K562 (cell line): ENCODE results near the gene PIK3R1. TPM values are rescaled to one million over a fixed set of nuclear protein-coding genes. Genes with fewer than 3 reads are reported as not detected.

ENCODE experiments used
- ATAC-seq: fragments of 200-7000 bp; cut with Tn5 transposase; 3 replicates; pipeline ENCODE4 v1.9.1; 2020; ENCODE audit warnings: moderate library complexity
- BruUV-seq: library from RNA; stranded (reverse); fragments of 400-500 nt; replicated peaks from 2 replicates; lab custom pipeline; 2021; lab: Mats Ljungman, UMichigan
- CTCF ChIA-PET: fragments of 300-600 bp; formaldehyde crosslinking; extraction: SDS; loops from one replicate; lab custom pipeline; 2021; ENCODE audit warnings: low intra/inter-chr PET ratio; lab: Yijun Ruan, JAX
- POLR2A ChIA-PET: fragments of 300-600, 350-650 bp; sonication (Branson Sonifier 250); formaldehyde crosslinking; extraction: SDS; loops from one replicate; lab custom pipeline; 2021; ENCODE audit warnings: antibody characterized with exemption, inconsistent platforms; lab: Yijun Ruan, JAX
- DNase-seq, 4 experiments: peaks; one replicate each; pipeline versions ENCODE4 v3.0.0 to v3.0.0-alpha.2; 2011 to 2018; ENCODE audit warnings: low spot score in 3 of 4, mixed read lengths in 3 of 4; ENCODE audit errors: extremely low read depth in 1 of 4
- FAIRE-seq: peaks from 2 replicates; lab custom pipeline; 2011; peaks lifted over from hg19 to GRCh38; lab: Jason Lieb, UNC
- H2AFZ ChIP-seq: 2 replicates; pipeline ENCODE4 v1.6.0; 2011; ENCODE audit warnings: low read depth, low read length, control low read depth, inconsistent platforms
- H3K27ac ChIP-seq: fragments of 200-600 bp; 3 replicates; pipeline ENCODE4 v1.8.0; 2011; ENCODE audit warnings: low read depth, mild to moderate bottlenecking, control low read depth, inconsistent platforms, low read length, moderate library complexity, mixed read lengths; ENCODE audit errors: extremely low read depth
- H3K27me3 ChIP-seq, 2 experiments: fragments of 300-600 bp in 1 of 2; 2 replicates in 1 of 2; 3 replicates in 1 of 2; pipeline versions ENCODE4 v1.6.0 to v1.8.0; 2011; ENCODE audit warnings: inconsistent platforms in 2 of 2, low read length in 2 of 2, mild to moderate bottlenecking in 1 of 2, mixed read lengths in 1 of 2, moderate library complexity in 1 of 2; ENCODE audit not compliant: control insufficient read depth in 2 of 2, insufficient read depth in 2 of 2
- H3K36me3 ChIP-seq: fragments of 300-600 bp; 3 replicates; pipeline ENCODE4 v1.8.0; 2011; ENCODE audit warnings: mild to moderate bottlenecking, low read length, inconsistent platforms; ENCODE audit not compliant: control insufficient read depth, insufficient read depth
- H3K4me1 ChIP-seq, 2 experiments: fragments of 200-600 bp in 1 of 2; replicated peaks in 1 of 2; 2 replicates in 1 of 2; 3 replicates in 1 of 2; pipeline versions ENCODE4 v1.5.1 to v1.8.0; 2011; ENCODE audit warnings: inconsistent platforms in 2 of 2, low read length in 2 of 2, mild to moderate bottlenecking in 1 of 2, mixed read lengths in 1 of 2, moderate library complexity in 1 of 2; ENCODE audit not compliant: control insufficient read depth in 2 of 2, insufficient read depth in 2 of 2
- H3K4me2 ChIP-seq: 2 replicates; pipeline ENCODE4 v1.6.1; 2011; ENCODE audit warnings: low read length, control low read depth, inconsistent platforms, mixed read lengths; ENCODE audit not compliant: insufficient read depth
- H3K4me3 ChIP-seq: fragments of 200-600 bp; sonication (generic), shearing (Covaris generic); 2 replicates; pipeline ENCODE4 v1.5.1; 2016; ENCODE audit warnings: control low read depth, inconsistent platforms
- H3K79me2 ChIP-seq: fragments of 200-600 bp; 3 replicates; pipeline ENCODE4 v1.8.0; 2011; ENCODE audit warnings: low read length, inconsistent platforms; ENCODE audit not compliant: control insufficient read depth, insufficient read depth
- H3K9ac ChIP-seq, 2 experiments: 2 replicates each; pipeline versions ENCODE4 v1.6.0 to v1.6.1; 2011; ENCODE audit warnings: low read depth in 2 of 2, low read length in 2 of 2, control low read depth in 1 of 2, inconsistent platforms in 1 of 2, mild to moderate bottlenecking in 1 of 2, mixed read lengths in 1 of 2; ENCODE audit not compliant: insufficient read depth in 1 of 2
- H3K9me1 ChIP-seq: one replicate; pipeline ENCODE4 v1.6.0; 2011; ENCODE audit warnings: inconsistent platforms, mild to moderate bottlenecking, low read length, moderate library complexity; ENCODE audit not compliant: control insufficient read depth, insufficient read depth
- H3K9me3 ChIP-seq: replicated peaks from 2 replicates; pipeline ENCODE4 v1.5.1; 2011; ENCODE audit warnings: low read depth, low read length, inconsistent platforms; ENCODE audit not compliant: control insufficient read depth, insufficient read depth
- H4K20me1 ChIP-seq: replicated peaks from 2 replicates; pipeline ENCODE4 v1.6.1; 2011; ENCODE audit warnings: low read length, inconsistent platforms, mixed read lengths; ENCODE audit not compliant: control insufficient read depth, insufficient read depth
- ATF3 ChIP-seq, 2 experiments: fragments of 450-650 bp in 1 of 2; sonication (generic) in 1 of 2; formaldehyde crosslinking in 1 of 2; IDR thresholded peaks in 1 of 2; conservative IDR thresholded peaks in 1 of 2; 2 replicates each; pipeline versions ENCODE4 v1.6.1 to v1.8.1; 2016 to 2023; ENCODE audit warnings: mild to moderate bottlenecking in 2 of 2, moderate library complexity in 2 of 2, inconsistent platforms in 1 of 2, missing genetic modification reagents in 1 of 2
- CBFA2T3 ChIP-seq: fragments of 450-650 bp; IDR thresholded peaks from 2 replicates; pipeline ENCODE4 v1.6.1; 2017
- CBX2 ChIP-seq: fragments of 200-600 bp; sonication (generic); IDR thresholded peaks from one replicate; pipeline ENCODE4 v1.6.1; 2012; ENCODE audit warnings: mild to moderate bottlenecking, low read length, inconsistent platforms; ENCODE audit not compliant: insufficient read depth, poor library complexity, severe bottlenecking
- CHD4 ChIP-seq: fragments of 200-600 bp; sonication (generic); IDR thresholded peaks from 3 replicates; pipeline ENCODE4 v1.6.1; 2012; ENCODE audit warnings: low read depth, mild to moderate bottlenecking, mixed read lengths, low read length, inconsistent platforms; ENCODE audit not compliant: insufficient read depth, insufficient replicate concordance, poor library complexity, severe bottlenecking
- FOXK2 ChIP-seq, 2 experiments: fragments of 450-650 bp; IDR thresholded peaks in 1 of 2; conservative IDR thresholded peaks in 1 of 2; 2 replicates each; pipeline ENCODE4 v1.6.1; 2016; ENCODE audit warnings: low read depth in 2 of 2, mild to moderate bottlenecking in 1 of 2
- HES1 ChIP-seq: fragments of 450-650 bp; IDR thresholded peaks from 2 replicates; pipeline ENCODE4 v1.6.1; 2016; ENCODE audit warnings: low read depth, mild to moderate bottlenecking, moderate library complexity
- JUN ChIP-seq, 2 experiments: sonication (generic) in 1 of 2; formaldehyde crosslinking in 1 of 2; IDR thresholded peaks; 2 replicates each; pipeline versions ENCODE4 v1.6.1 to v1.8.0; 2012 to 2022; ENCODE audit warnings: borderline replicate concordance in 2 of 2, mild to moderate bottlenecking in 2 of 2, improper control_type of control experiment in 1 of 2, low read depth in 1 of 2, low read length in 1 of 2, missing genetic modification reagents in 1 of 2
- JUND ChIP-seq, 2 experiments: IDR thresholded peaks; 2 replicates in 1 of 2; 3 replicates in 1 of 2; pipeline ENCODE4 v1.6.1; 2011; ENCODE audit warnings: borderline replicate concordance in 2 of 2, low read depth in 2 of 2, low read length in 2 of 2, improper control_type of control experiment in 1 of 2, missing biosample characterization in 1 of 2, missing genetic modification characterization in 1 of 2, missing genetic modification reagents in 1 of 2
- MEIS2 ChIP-seq: fragments of 450-650 bp; IDR thresholded peaks from 2 replicates; pipeline ENCODE4 v1.6.1; 2014; ENCODE audit warnings: mild to moderate bottlenecking; ENCODE audit not compliant: partially characterized antibody
- PBX2 ChIP-seq, 2 experiments: IDR thresholded peaks in 1 of 2; conservative IDR thresholded peaks in 1 of 2; 2 replicates each; pipeline ENCODE4 v1.6.1; 2016; ENCODE audit warnings: low read depth in 2 of 2, mild to moderate bottlenecking in 1 of 2, missing compliant biosample characterization in 1 of 2, missing genetic modification characterization in 1 of 2, moderate library complexity in 1 of 2
- TAF1 ChIP-seq: IDR thresholded peaks from 2 replicates; pipeline ENCODE4 v1.6.1; 2011; ENCODE audit warnings: mild to moderate bottlenecking, low read length, moderate library complexity; ENCODE audit not compliant: insufficient read depth, control insufficient read depth, severe bottlenecking; ENCODE audit errors: extremely low read depth
- THAP7 ChIP-seq: fragments of 250-450 bp; sonication (Bioruptor Pico); IDR thresholded peaks from 2 replicates; pipeline ENCODE4 v1.5.0; 2021
- WGBS: fragments of 100-300 bp; shearing (Covaris generic); methylation state at CpG from one replicate; pipeline ENCODE4 v1.1.6; 2016; ENCODE audit warnings: low coverage, mixed read lengths; ENCODE audit not compliant: insufficient coverage; ENCODE audit errors: missing lambda C conversion rate; 5-methylcytosine and 5-hydroxymethylcytosine counted together
- in situ Hi-C: fragments of 300-500 bp; cut with MboI; formaldehyde crosslinking; loops from 4 replicates; pipeline ENCODE4 v1.15.0; 2018; ENCODE audit warnings: inconsistent platforms, mixed read lengths
- intact Hi-C: fragments of 100-400 bp; cut with micrococcal nuclease; formaldehyde crosslinking; loops from 2 replicates; pipeline ENCODE4 v1.14.2; 2022
- polyA plus RNA-seq, 8 experiments: library from polyadenylated mRNA; depleted of rRNA in 4 of 8; stranded (reverse) in 5 of 8; unstranded in 3 of 8; fragments of >200 nt; fragmentation: Nextera tagmentation in 2 of 8; fragmentation: Illumina TruSeq in 1 of 8; extraction: Ambion mirVana in 2 of 8; extraction: Trizol in 1 of 8; gene quantifications; 2 replicates each; pipeline versions ENCODE4 v1.2.1 to v1.2.3, GENCODE V29; 2011 to 2014; ENCODE audit warnings: inconsistent platforms in 1 of 8, missing spikeins in 1 of 8
- total RNA-seq, 7 experiments: library from RNA; depleted of rRNA in 6 of 7; stranded (reverse); fragments of >200 nt in 6 of 7; fragmentation: Illumina TruSeq in 2 of 7; extraction: Trizol in 2 of 7; gene quantifications; 2 replicates each; pipeline versions ENCODE4 v1.2.1 to v1.2.3, GENCODE V29; 2011 to 2021; ENCODE audit warnings: low replicate concordance in 1 of 7

PIK3R1 gene
- total and polyA plus RNA-seq, 9 of the 15 experiments (the other 6 are each of a cell fraction or from before 2014, with no cell fraction given) = 1.1 to 9.7 (median 4.8) TPM

- Histone ChIP-seq H3K4me1 (peaks cover 0 to 8% of the 10 kb centered on the region in 2 experiments; a peak in 2 of 5 replicates), H3K27ac (no peak overlapping the region), H3K4me2 (no peak overlapping the region), H4K20me1 (0 out of 2 replicates have a peak, but pooled peaks cover 3% of the 10 kb centered on the region), H3K27me3 (peaks cover 5 to 11% of the 10 kb centered on the region in 2 experiments; a peak in 2 of 5 replicates), H2AFZ (no peak overlapping the region), H3K79me2 (no peaks in the 10 kb centered on the region), H3K9ac (no peak overlapping the region), H3K9me3 (no peaks in the 10 kb centered on the region), H3K4me3 (no peak overlapping the region), H3K9me1 (no peaks in the 10 kb centered on the region), H3K36me3 (no peaks in the 10 kb centered on the region)
- FAIRE-seq = peak; percentile 40
- intact Hi-C loops = loop anchor here (5.0 kb wide), 1 partner anchor 78 kb away; no protein-coding TSS in a partner anchor
- CTCF ChIA-PET = no interaction called here
- POLR2A ChIA-PET = interaction anchor here (0.5 kb wide), 1 partner anchor 90 kb away, joined by 5 read pairs; no protein-coding TSS in a partner anchor
- peak; percentile 73 for ATAC-seq
- BruUV-seq = no TSS peak
- WGBS = 0% methylated on average over 3 of the region's 3 CpGs
- DNase-seq = peak in 2 of 4 experiments; percentile 48 to 65
- in situ Hi-C loops = no loop called here
- TF ChIP-seq CBX2 (no peak), TAF1 (no peak), THAP7 (CRISPR knock-in tag) (no peak), JUN (IDR thresholded peaks at IDR 0.05; ENCODE audit: borderline replicate concordance, low read depth, low read length) (peak; percentile 74; the same call in 1 of the 2 replicates), JUN (CRISPR knock-in tag; IDR thresholded peaks at IDR 0.05; ENCODE audit: borderline replicate concordance) (no peak), HES1 (peak; percentile 63; the same call in 1 of the 2 replicates), JUND (IDR thresholded peaks at IDR 0.05; ENCODE audit: borderline replicate concordance, low read depth, low read length) (peak; percentile 73), JUND (tag; IDR thresholded peaks at IDR 0.05; ENCODE audit: borderline replicate concordance, low read depth, low read length) (peak; percentile 67; the same call in 2 of the 3 replicates), CHD4 (no peak), PBX2 (CRISPR knock-in tag; IDR thresholded peaks at IDR 0.05; ENCODE audit: low read depth) (peak; percentile 51), PBX2 (tag; conservative IDR thresholded peaks at IDR 0.05; ENCODE audit: low read depth) (peak; percentile 98), FOXK2 (conservative IDR thresholded peaks at IDR 0.05 in 1 of 2, IDR thresholded peaks at IDR 0.05 in 1 of 2; ENCODE audit: low read depth in 2 of 2) (peak; percentile 20 to 32; a peak in 1 of 4 replicates), MEIS2 (peak; percentile 99), CBFA2T3 (peak; percentile 74), ATF3 (IDR thresholded peaks at IDR 0.05) (peak; percentile 68), ATF3 (CRISPR knock-in tag; conservative IDR thresholded peaks at IDR 0.05) (no peak)
These were observed 89.0 kb downstream of the PIK3R1 start for GRCh38 chr5:68304421-68305052.
